GM12878 (cell line): Measurements from ENCODE around the gene ADA. TPM values are rescaled to one million over a fixed set of nuclear protein-coding genes. Genes with fewer than 3 reads are reported as not detected.

Experiments
- ATAC-seq: fragments of 200-7000 bp; cut with Tn5 transposase; 3 replicates; pipeline ENCODE4 v1.9.1; 2020; ENCODE audit warnings: mild to moderate bottlenecking, moderate library complexity
- BruUV-seq: library from RNA; stranded (reverse); fragments of 400-500 nt; replicated peaks from 2 replicates; lab custom pipeline; 2021; lab: Mats Ljungman, UMichigan
- CTCF ChIA-PET: fragments of 300-600 bp; sonication (Branson Sonifier 250); formaldehyde crosslinking; extraction: SDS; loops from one replicate; lab custom pipeline; 2021; ENCODE audit warnings: inconsistent platforms; lab: Yijun Ruan, JAX
- POLR2A ChIA-PET: fragments of 350-600 bp; formaldehyde crosslinking; extraction: SDS; loops from one replicate; lab custom pipeline; 2021; ENCODE audit warnings: inconsistent platforms; lab: Charles Lee
- RAD21 ChIA-PET: fragments of 300-600 bp; sonication (Branson Sonifier 250); formaldehyde crosslinking; loops from one replicate; lab custom pipeline; 2023; ENCODE audit warnings: antibody characterized with exemption; ENCODE audit not compliant: unreplicated experiment; lab: Charles Lee
- SMC1A ChIA-PET: fragments of 300-600 bp; sonication (Branson Sonifier 250); formaldehyde crosslinking; loops from one replicate; lab custom pipeline; 2023; ENCODE audit not compliant: unreplicated experiment, uncharacterized antibody; lab: Charles Lee
- DNase-seq: peaks from one replicate; pipeline ENCODE4 v3.0.0-alpha.2; 2011; ENCODE audit warnings: low read depth, low spot score
- FAIRE-seq: peaks from 3 replicates; lab custom pipeline; 2011; peaks lifted over from hg19 to GRCh38; lab: Jason Lieb, UNC
- H2AFZ ChIP-seq: 2 replicates; pipeline ENCODE4 v1.6.0; 2011; ENCODE audit warnings: low read depth, low read length, control low read depth; ENCODE audit not compliant: control insufficient read depth
- H3K27ac ChIP-seq: 2 replicates; pipeline ENCODE4 v1.5.1; 2011; ENCODE audit warnings: control low read depth; ENCODE audit not compliant: control insufficient read depth, insufficient read depth
- H3K27me3 ChIP-seq, 2 experiments: replicated peaks in 1 of 2; 2 replicates each; pipeline versions ENCODE4 v1.6.0 to v1.6.1; 2011; ENCODE audit warnings: low read length in 1 of 2; ENCODE audit not compliant: control insufficient read depth in 2 of 2, insufficient read depth in 2 of 2
- H3K36me3 ChIP-seq, 2 experiments: 2 replicates each; pipeline ENCODE4 v1.5.1; 2011; ENCODE audit warnings: low read length in 1 of 2; ENCODE audit not compliant: control insufficient read depth in 2 of 2, insufficient read depth in 2 of 2
- H3K4me1 ChIP-seq: 2 replicates; pipeline ENCODE4 v1.6.1; 2011; ENCODE audit warnings: mild to moderate bottlenecking, low read length, moderate library complexity, mixed read lengths; ENCODE audit not compliant: control insufficient read depth, insufficient read depth
- H3K4me2 ChIP-seq: 2 replicates; pipeline ENCODE4 v1.6.0; 2011; ENCODE audit warnings: control low read depth; ENCODE audit not compliant: control insufficient read depth, insufficient read depth
- H3K4me3 ChIP-seq: fragments of 200-600 bp; sonication (generic); 2 replicates; pipeline ENCODE4 v1.5.1; 2016
- H3K79me2 ChIP-seq: 2 replicates; pipeline ENCODE4 v1.6.0; 2011; ENCODE audit warnings: low read length; ENCODE audit not compliant: control insufficient read depth, insufficient read depth
- H3K9ac ChIP-seq: 2 replicates; pipeline ENCODE4 v1.8.0; 2011; ENCODE audit warnings: low read length, control low read depth, mixed read lengths; ENCODE audit not compliant: control insufficient read depth, insufficient read depth
- H3K9me3 ChIP-seq: replicated peaks from 3 replicates; pipeline ENCODE4 v1.5.1; 2011; ENCODE audit warnings: mild to moderate bottlenecking, low read length; ENCODE audit not compliant: control insufficient read depth, insufficient read depth
- H4K20me1 ChIP-seq: 2 replicates; pipeline ENCODE4 v1.6.0; 2011; ENCODE audit not compliant: control insufficient read depth, insufficient read depth
- ATF7 ChIP-seq: fragments of 450-650 bp; IDR thresholded peaks from 2 replicates; pipeline ENCODE4 v1.6.1; 2016; ENCODE audit warnings: low read depth, mild to moderate bottlenecking
- BCL11A ChIP-seq: IDR thresholded peaks from 2 replicates; pipeline ENCODE4 v1.6.1; 2011; ENCODE audit warnings: low read depth, low read length
- CREB1 ChIP-seq: IDR thresholded peaks from 2 replicates; pipeline ENCODE4 v1.6.1; 2012; ENCODE audit warnings: low read depth, mild to moderate bottlenecking, inconsistent platforms
- DPF2 ChIP-seq: fragments of 450-650 bp; IDR thresholded peaks from 2 replicates; pipeline ENCODE4 v1.6.1; 2017; ENCODE audit warnings: mild to moderate bottlenecking
- FOS ChIP-seq: IDR thresholded peaks from 3 replicates; pipeline ENCODE4 v1.6.1; 2011; ENCODE audit warnings: borderline replicate concordance; ENCODE audit not compliant: insufficient read length; ENCODE audit errors: extremely low read depth
- FOXK2 ChIP-seq: fragments of 450-650 bp; IDR thresholded peaks from 2 replicates; pipeline ENCODE4 v1.6.1; 2017; ENCODE audit warnings: mild to moderate bottlenecking, moderate library complexity
- FOXM1 ChIP-seq: IDR thresholded peaks from 2 replicates; pipeline ENCODE4 v1.6.1; 2012; ENCODE audit warnings: low read depth, mild to moderate bottlenecking, inconsistent platforms, low read length, moderate library complexity
- IKZF1 ChIP-seq: fragments of 450-650 bp; conservative IDR thresholded peaks from 2 replicates; pipeline ENCODE4 v1.6.1; 2017; ENCODE audit warnings: antibody characterized with exemption, mild to moderate bottlenecking
- IKZF2 ChIP-seq, 2 experiments: fragments of 450-650 bp; IDR thresholded peaks; 2 replicates each; pipeline ENCODE4 v1.6.1; 2017; ENCODE audit warnings: mild to moderate bottlenecking in 2 of 2, moderate library complexity in 2 of 2
- MYC ChIP-seq: IDR thresholded peaks from 2 replicates; pipeline ENCODE4 v1.6.1; 2011; ENCODE audit warnings: mild to moderate bottlenecking, low read length, moderate library complexity, inconsistent platforms; ENCODE audit not compliant: insufficient read depth, insufficient replicate concordance, insufficient read length, severe bottlenecking
- NR2F1 ChIP-seq: fragments of 450-650 bp; conservative IDR thresholded peaks from 2 replicates; pipeline ENCODE4 v1.6.1; 2017; ENCODE audit warnings: mild to moderate bottlenecking
- PAX8 ChIP-seq: fragments of 450-650 bp; IDR thresholded peaks from 2 replicates; pipeline ENCODE4 v1.6.1; 2017; ENCODE audit warnings: mild to moderate bottlenecking, moderate library complexity
- POLR2A ChIP-seq: IDR thresholded peaks from 2 replicates; pipeline ENCODE4 v1.6.1; 2011; ENCODE audit warnings: low read depth, mild to moderate bottlenecking, low read length
- RAD21 ChIP-seq: IDR thresholded peaks from 2 replicates; pipeline ENCODE4 v1.6.1; 2011; ENCODE audit warnings: mild to moderate bottlenecking, low read depth, low read length, moderate library complexity; ENCODE audit not compliant: insufficient read depth
- RFX5 ChIP-seq: IDR thresholded peaks from 2 replicates; pipeline ENCODE4 v1.6.1; 2011; ENCODE audit warnings: low read depth, low read length, improper control_type of control experiment
- SREBF1 ChIP-seq: IDR thresholded peaks from 2 replicates; pipeline ENCODE4 v1.6.1; 2012; ENCODE audit warnings: mild to moderate bottlenecking, low read length
- STAT3 ChIP-seq: IDR thresholded peaks from 2 replicates; pipeline ENCODE4 v1.6.1; 2011; ENCODE audit warnings: low read depth, low read length, improper control_type of control experiment
- TAF1 ChIP-seq: IDR thresholded peaks from 2 replicates; pipeline ENCODE4 v1.6.1; 2011; ENCODE audit warnings: mild to moderate bottlenecking, low read depth, low read length, borderline replicate concordance
- TCF7 ChIP-seq: IDR thresholded peaks from 2 replicates; pipeline ENCODE4 v1.6.1; 2014; ENCODE audit warnings: antibody characterized with exemption, borderline replicate concordance
- YY1 ChIP-seq: IDR thresholded peaks from 2 replicates; pipeline ENCODE4 v1.6.1; 2011; ENCODE audit warnings: low read depth, mild to moderate bottlenecking, low read length
- ZNF622 ChIP-seq: fragments of 450-650 bp; IDR thresholded peaks from 2 replicates; pipeline ENCODE4 v1.6.1; 2017; ENCODE audit warnings: mild to moderate bottlenecking, inconsistent platforms
- WGBS: methylation state at CpG from one replicate; pipeline ENCODE4 v1.1.6; 2016; ENCODE audit warnings: low lambda C conversion rate; ENCODE audit not compliant: insufficient replicate concordance, insufficient coverage; ENCODE audit errors: missing lambda C conversion rate; 5-methylcytosine and 5-hydroxymethylcytosine counted together
- in situ Hi-C: fragments of 300-500 bp; cut with MboI; formaldehyde crosslinking; loops from 9 replicates; pipeline ENCODE4 v1.14.3; 2018; ENCODE audit warnings: mixed read lengths
- intact Hi-C: fragments of 100-400 bp; cut with micrococcal nuclease; formaldehyde crosslinking; loops from one replicate; pipeline ENCODE4 v1.14.2; 2022; ENCODE audit not compliant: unreplicated experiment
- polyA plus RNA-seq, 11 experiments: library from polyadenylated mRNA; depleted of rRNA in 4 of 11; unstranded in 6 of 11; stranded (reverse) in 5 of 11; fragments of >200 nt; fragmentation: Nextera tagmentation in 4 of 11; fragmentation: Illumina TruSeq in 1 of 11; extraction: Ambion mirVana in 4 of 11; extraction: Trizol in 1 of 11; gene quantifications; 1 replicate in 1 of 11; 2 replicates in 10 of 11; pipeline versions ENCODE4 v1.2.1 to v1.2.3, GENCODE V29; 2011 to 2016; ENCODE audit warnings: inconsistent platforms in 2 of 11, missing spikeins in 2 of 11, low read depth in 1 of 11
- total RNA-seq, 4 experiments: library from RNA; depleted of rRNA in 3 of 4; stranded (reverse); fragments of >200 nt in 3 of 4; fragmentation: Illumina TruSeq in 1 of 4; extraction: Trizol in 1 of 4; gene quantifications; 2 replicates each; pipeline versions ENCODE4 v1.2.1 to v1.2.3, GENCODE V29; 2013 to 2021
- TF ChIP-seq, protein P1 (sequence below): fragments of 450-650 bp; IDR thresholded peaks from 2 replicates; pipeline ENCODE4 v1.6.1; 2017; ENCODE audit warnings: borderline replicate concordance
- TF ChIP-seq, protein P2 (sequence below): fragments of 450-650 bp; IDR thresholded peaks from 2 replicates; pipeline ENCODE4 v1.6.1; 2017; ENCODE audit warnings: low read depth, mild to moderate bottlenecking, moderate library complexity
- TF ChIP-seq, protein P3 (sequence below): IDR thresholded peaks from 2 replicates; pipeline ENCODE4 v1.6.1; 2012; ENCODE audit warnings: low read length, inconsistent platforms

Gene ADA
- total and polyA plus RNA-seq, 10 of the 15 experiments (the other 5 are each of a cell fraction or from before 2014, with no cell fraction given): 40.9 to 217 (median 90.8) TPM

DNA sequence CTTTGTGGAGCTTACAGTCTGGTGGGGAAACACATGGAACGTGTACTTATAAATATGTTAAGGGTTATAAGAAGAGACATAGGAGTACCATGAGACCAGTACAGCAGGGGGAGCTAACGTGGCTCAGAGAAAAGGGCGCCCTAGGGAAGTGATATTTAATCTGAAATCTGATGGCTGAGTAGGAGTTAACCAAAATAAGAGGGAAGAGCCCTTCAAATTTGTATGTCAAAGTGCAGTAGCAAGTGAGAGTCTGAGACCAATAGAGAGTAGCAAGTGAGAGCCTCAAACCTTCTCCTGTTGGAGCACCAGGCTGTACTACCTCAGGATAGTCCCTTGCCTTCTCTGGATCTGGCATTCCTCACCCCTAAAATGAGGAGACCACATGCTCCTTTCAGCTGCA lies 75.2 kb downstream of the ADA start:
- intact Hi-C loops: loop anchor here (1.0 kb wide), 1 partner anchor 34 kb away; no protein-coding TSS in a partner anchor
- no peaks in the 10 kb centered on the region for H3K36me3 ChIP-seq
- WGBS: 8% methylated on average over 3 of the region's 3 CpGs
- CTCF ChIA-PET: interaction anchor here (0.5 to 9.0 kb wide), 24 partner anchors 9 to 193 kb away, joined by 3 to 158 read pairs (median 8); no protein-coding TSS in a partner anchor
- DNase-seq: no peak
- peak overlapping the region; percentile 78 for H2AFZ ChIP-seq
- H3K4me2 ChIP-seq: peak overlapping the region; percentile 30; the same call in 1 of the 2 replicates
- POLR2A ChIA-PET: interaction anchor here (0.9 to 1.8 kb wide), 6 partner anchors 22 to 72 kb away, joined by 3 to 11 read pairs (median 4); partner anchors contain the start of gene SERINC3
- H3K4me1 ChIP-seq: peaks cover 27% of the 10 kb centered on the region
- ATAC-seq: peak; percentile 86
- H3K9ac ChIP-seq: no peak overlapping the region
- RAD21 ChIA-PET: interaction anchor here (0.8 to 7.0 kb wide), 19 partner anchors 9 to 191 kb away, joined by 3 to 97 read pairs (median 6); partner anchors contain the start of gene ADA
- SMC1A ChIA-PET: interaction anchor here (0.7 to 6.7 kb wide), 21 partner anchors 9 to 107 kb away, joined by 3 to 85 read pairs (median 6); partner anchors contain the start of gene TTPAL
- H3K4me3 ChIP-seq: no peak overlapping the region
- H4K20me1 ChIP-seq: no peaks in the 10 kb centered on the region
- no peak overlapping the region for H3K27ac ChIP-seq
- no peaks in the 10 kb centered on the region for H3K9me3 ChIP-seq
- in situ Hi-C loops: no loop called here
- no TSS peak for BruUV-seq
- H3K79me2 ChIP-seq: no peaks in the 10 kb centered on the region
- FAIRE-seq: no peak
- no peaks in the 10 kb centered on the region for H3K27me3 ChIP-seq
- TF ChIP-seq ATF7 (no peak), PAX8 (no peak), YY1 (peak; percentile 62; the same call in 1 of the 2 replicates), RAD21 (peak; percentile 77), IKZF2 (IDR thresholded peaks at IDR 0.05) (peak in 1 of 2 experiments; percentile 41; a peak in 3 of 4 replicates), NR2F1 (no peak), SREBF1 (no peak), IKZF1 (peak; percentile 40; the same call in 1 of the 2 replicates), FOS (no peak), DPF2 (no peak), CREB1 (no peak), RFX5 (no peak), FOXK2 (no peak), TAF1 (no peak), BCL11A (no peak), ZNF622 (no peak), FOXM1 (no peak), MYC (no peak), STAT3 (no peak), TCF7 (no peak), POLR2A (no peak)
- TF ChIP-seq, protein P1, sequence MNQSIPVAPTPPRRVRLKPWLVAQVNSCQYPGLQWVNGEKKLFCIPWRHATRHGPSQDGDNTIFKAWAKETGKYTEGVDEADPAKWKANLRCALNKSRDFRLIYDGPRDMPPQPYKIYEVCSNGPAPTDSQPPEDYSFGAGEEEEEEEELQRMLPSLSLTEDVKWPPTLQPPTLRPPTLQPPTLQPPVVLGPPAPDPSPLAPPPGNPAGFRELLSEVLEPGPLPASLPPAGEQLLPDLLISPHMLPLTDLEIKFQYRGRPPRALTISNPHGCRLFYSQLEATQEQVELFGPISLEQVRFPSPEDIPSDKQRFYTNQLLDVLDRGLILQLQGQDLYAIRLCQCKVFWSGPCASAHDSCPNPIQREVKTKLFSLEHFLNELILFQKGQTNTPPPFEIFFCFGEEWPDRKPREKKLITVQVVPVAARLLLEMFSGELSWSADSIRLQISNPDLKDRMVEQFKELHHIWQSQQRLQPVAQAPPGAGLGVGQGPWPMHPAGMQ: no peak
- TF ChIP-seq, protein P2, sequence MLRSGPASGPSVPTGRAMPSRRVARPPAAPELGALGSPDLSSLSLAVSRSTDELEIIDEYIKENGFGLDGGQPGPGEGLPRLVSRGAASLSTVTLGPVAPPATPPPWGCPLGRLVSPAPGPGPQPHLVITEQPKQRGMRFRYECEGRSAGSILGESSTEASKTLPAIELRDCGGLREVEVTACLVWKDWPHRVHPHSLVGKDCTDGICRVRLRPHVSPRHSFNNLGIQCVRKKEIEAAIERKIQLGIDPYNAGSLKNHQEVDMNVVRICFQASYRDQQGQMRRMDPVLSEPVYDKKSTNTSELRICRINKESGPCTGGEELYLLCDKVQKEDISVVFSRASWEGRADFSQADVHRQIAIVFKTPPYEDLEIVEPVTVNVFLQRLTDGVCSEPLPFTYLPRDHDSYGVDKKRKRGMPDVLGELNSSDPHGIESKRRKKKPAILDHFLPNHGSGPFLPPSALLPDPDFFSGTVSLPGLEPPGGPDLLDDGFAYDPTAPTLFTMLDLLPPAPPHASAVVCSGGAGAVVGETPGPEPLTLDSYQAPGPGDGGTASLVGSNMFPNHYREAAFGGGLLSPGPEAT: no peak
- TF ChIP-seq, protein P3, sequence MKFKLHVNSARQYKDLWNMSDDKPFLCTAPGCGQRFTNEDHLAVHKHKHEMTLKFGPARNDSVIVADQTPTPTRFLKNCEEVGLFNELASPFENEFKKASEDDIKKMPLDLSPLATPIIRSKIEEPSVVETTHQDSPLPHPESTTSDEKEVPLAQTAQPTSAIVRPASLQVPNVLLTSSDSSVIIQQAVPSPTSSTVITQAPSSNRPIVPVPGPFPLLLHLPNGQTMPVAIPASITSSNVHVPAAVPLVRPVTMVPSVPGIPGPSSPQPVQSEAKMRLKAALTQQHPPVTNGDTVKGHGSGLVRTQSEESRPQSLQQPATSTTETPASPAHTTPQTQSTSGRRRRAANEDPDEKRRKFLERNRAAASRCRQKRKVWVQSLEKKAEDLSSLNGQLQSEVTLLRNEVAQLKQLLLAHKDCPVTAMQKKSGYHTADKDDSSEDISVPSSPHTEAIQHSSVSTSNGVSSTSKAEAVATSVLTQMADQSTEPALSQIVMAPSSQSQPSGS: no peak
